ENCODE results near the gene HTRA1. TPM values are rescaled to one million over a fixed set of nuclear protein-coding genes. Genes with fewer than 3 reads are reported as not detected.

HTRA1 gene
- polyA plus RNA-seq, 3 donors = 0.84 to 4.7 (median 2.2) TPM

DNA sequence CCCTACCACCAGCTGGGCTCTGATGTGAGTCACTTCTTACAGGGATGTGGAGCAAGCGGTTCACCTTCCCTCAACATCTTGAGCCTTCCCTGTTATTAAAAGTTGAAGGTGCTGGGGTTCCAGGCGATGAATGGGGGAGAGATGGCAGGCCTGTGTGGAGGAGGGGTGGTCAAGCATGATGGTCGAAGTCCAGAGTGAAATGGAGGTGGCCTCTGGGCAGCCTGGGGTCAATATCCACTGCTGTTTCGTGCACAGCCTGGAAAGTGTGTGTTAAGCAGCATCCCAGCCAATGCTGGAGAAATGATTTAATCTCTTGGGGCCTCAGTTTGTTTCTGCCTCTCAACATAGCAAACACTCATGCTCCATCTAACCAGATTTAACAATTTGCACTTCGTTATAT lies 65.5 kb downstream of the HTRA1 start:
- Histone ChIP-seq H3K4me3 (replicated peaks in 1 of 3; ENCODE audit: low read depth in 2 of 3, low read length in 3 of 3) (no peak overlapping the region), H3K4me1 (ENCODE audit: control insufficient read depth in 1 of 2, insufficient read depth in 2 of 2, low read length in 2 of 2) (no peaks in the 10 kb centered on the region), H3K9ac (ENCODE audit: insufficient read depth, low read length, poor library complexity, severe bottlenecking) (no peak overlapping the region), H3K79me2 (ENCODE audit: insufficient read depth, low read length) (no peaks in the 10 kb centered on the region), H3K4me2 (replicated peaks; ENCODE audit: extremely low read depth, low read length, poor library complexity, severe bottlenecking) (no peak overlapping the region), H2AFZ (ENCODE audit: insufficient read depth, low read depth, low read length, poor library complexity, severe bottlenecking) (no peak overlapping the region), H4K20me1 (ENCODE audit: insufficient read depth, low read length) (no peaks in the 10 kb centered on the region), H3K27me3 (ENCODE audit: control insufficient read depth in 2 of 2, insufficient read depth in 2 of 2, low read length in 2 of 2) (peaks cover 4 to 14% of the 10 kb centered on the region in 2 donors), H3K9me3 (replicated peaks in 1 of 2; ENCODE audit: control insufficient read depth in 1 of 2, insufficient read depth in 1 of 2, low read length in 2 of 2) (no peaks in the 10 kb centered on the region), H3K36me3 (replicated peaks in 1 of 2; ENCODE audit: control insufficient read depth in 1 of 2, insufficient read depth in 2 of 2, low read length in 2 of 2) (no peaks in the 10 kb centered on the region), H3K27ac (ENCODE audit: low read depth in 1 of 2, low read length in 2 of 2) (no peak overlapping the region)
- Mint-ChIP-seq H3K4me1 (peaks cover 11% of the 10 kb centered on the region), H3K27me3 (ENCODE audit: low read depth in 3 of 3) (peaks cover 21 to 38% (median 27%) of the 10 kb centered on the region in 3 donors), H3K27ac (no peak overlapping the region), H3K9me3 (peaks cover 0 to 12% (median 2%) of the 10 kb centered on the region in 7 donors), H3K36me3 (no peaks in the 10 kb centered on the region), H3K4me3 (no peak overlapping the region)
- TF ChIP-seq, protein P1, sequence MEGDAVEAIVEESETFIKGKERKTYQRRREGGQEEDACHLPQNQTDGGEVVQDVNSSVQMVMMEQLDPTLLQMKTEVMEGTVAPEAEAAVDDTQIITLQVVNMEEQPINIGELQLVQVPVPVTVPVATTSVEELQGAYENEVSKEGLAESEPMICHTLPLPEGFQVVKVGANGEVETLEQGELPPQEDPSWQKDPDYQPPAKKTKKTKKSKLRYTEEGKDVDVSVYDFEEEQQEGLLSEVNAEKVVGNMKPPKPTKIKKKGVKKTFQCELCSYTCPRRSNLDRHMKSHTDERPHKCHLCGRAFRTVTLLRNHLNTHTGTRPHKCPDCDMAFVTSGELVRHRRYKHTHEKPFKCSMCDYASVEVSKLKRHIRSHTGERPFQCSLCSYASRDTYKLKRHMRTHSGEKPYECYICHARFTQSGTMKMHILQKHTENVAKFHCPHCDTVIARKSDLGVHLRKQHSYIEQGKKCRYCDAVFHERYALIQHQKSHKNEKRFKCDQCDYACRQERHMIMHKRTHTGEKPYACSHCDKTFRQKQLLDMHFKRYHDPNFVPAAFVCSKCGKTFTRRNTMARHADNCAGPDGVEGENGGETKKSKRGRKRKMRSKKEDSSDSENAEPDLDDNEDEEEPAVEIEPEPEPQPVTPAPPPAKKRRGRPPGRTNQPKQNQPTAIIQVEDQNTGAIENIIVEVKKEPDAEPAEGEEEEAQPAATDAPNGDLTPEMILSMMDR (IDR thresholded peaks at IDR 0.05) = no peak
- intact Hi-C loops (cut with micrococcal nuclease) = no loop called here
- no peak for DNase-seq
- WGBS (ENCODE audit: insufficient coverage) = 85% methylated on average over 2 of the region's 5 CpGs

DNA sequence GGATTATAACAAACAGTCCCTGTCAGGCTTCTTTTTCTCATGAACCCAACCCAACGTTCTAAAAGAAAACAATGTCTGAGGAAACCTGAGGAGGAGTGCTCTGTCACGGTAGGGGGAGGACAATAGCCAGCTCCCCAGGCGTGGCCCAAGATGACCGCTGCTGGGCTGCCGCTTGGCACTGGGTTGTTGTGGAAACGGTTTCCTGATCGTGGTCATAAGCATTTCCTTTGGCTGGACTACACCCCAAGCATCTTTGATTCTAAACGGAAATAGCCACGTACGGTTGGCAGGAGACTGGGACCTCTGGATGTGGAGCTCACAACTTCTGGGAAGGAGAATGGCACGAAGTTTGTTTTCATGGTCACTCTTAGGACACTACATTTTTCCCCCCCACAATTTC lies 68.8 kb downstream of the HTRA1 start:
- Mint-ChIP-seq H3K4me1 (peaks cover 11% of the 10 kb centered on the region), H3K27me3 (ENCODE audit: low read depth in 3 of 3) (peaks cover 22 to 36% (median 25%) of the 10 kb centered on the region in 3 donors), H3K36me3 (no peaks in the 10 kb centered on the region), H3K9me3 (peaks cover 0 to 6% (median 1%) of the 10 kb centered on the region in 7 donors), H3K4me3 (peak overlapping the region in 1 of 2 donors; percentile 17), H3K27ac (no peak overlapping the region)
- intact Hi-C loops (cut with micrococcal nuclease) = no loop called here
- H3K9me3 ChIP-seq (replicated peaks in 1 of 2; ENCODE audit: control insufficient read depth in 1 of 2, insufficient read depth in 1 of 2, low read length in 2 of 2) = no peaks in the 10 kb centered on the region
- no peak overlapping the region for H3K9ac ChIP-seq (ENCODE audit: insufficient read depth, low read length, poor library complexity, severe bottlenecking)
- H2AFZ ChIP-seq (ENCODE audit: insufficient read depth, low read depth, low read length, poor library complexity, severe bottlenecking) = no peak overlapping the region
- no peaks in the 10 kb centered on the region for H4K20me1 ChIP-seq (ENCODE audit: insufficient read depth, low read length)
- TF ChIP-seq, protein P1 (IDR thresholded peaks at IDR 0.05) = no peak
- no peaks in the 10 kb centered on the region for H3K36me3 ChIP-seq (replicated peaks in 1 of 2; ENCODE audit: control insufficient read depth in 1 of 2, insufficient read depth in 2 of 2, low read length in 2 of 2)
- H3K4me1 ChIP-seq (ENCODE audit: control insufficient read depth in 1 of 2, insufficient read depth in 2 of 2, low read length in 2 of 2) = no peaks in the 10 kb centered on the region
- no peak for DNase-seq
- H3K79me2 ChIP-seq (ENCODE audit: insufficient read depth, low read length) = no peaks in the 10 kb centered on the region
- H3K4me3 ChIP-seq (replicated peaks in 1 of 3; ENCODE audit: low read depth in 2 of 3, low read length in 3 of 3) = no peak overlapping the region
- H3K27ac ChIP-seq (ENCODE audit: low read depth in 1 of 2, low read length in 2 of 2) = no peak overlapping the region
- WGBS (ENCODE audit: insufficient coverage) = 19% methylated on average over 6 of the region's 11 CpGs
- no peak overlapping the region for H3K4me2 ChIP-seq (replicated peaks; ENCODE audit: extremely low read depth, low read length, poor library complexity, severe bottlenecking)
- peaks cover 4 to 20% of the 10 kb centered on the region in 2 donors for H3K27me3 ChIP-seq (ENCODE audit: control insufficient read depth in 2 of 2, insufficient read depth in 2 of 2, low read length in 2 of 2)
